GM11168 (cell line): ENCODE measurements around the gene MACROH2A2.

Source experiments
- in situ Hi-C: fragments of 300-500 bp; cut with MboI; formaldehyde crosslinking; loops from one replicate; pipeline ENCODE4 v1.12.0; 2022; ENCODE audit warnings: low sequenced_read_pairs; ENCODE audit not compliant: unreplicated experiment

Gene MACROH2A2

GRCh38 chr10:70124918-70125317, 72.3 kb downstream of the MACROH2A2 start:
- in situ Hi-C loops: no loop called here

DNA sequence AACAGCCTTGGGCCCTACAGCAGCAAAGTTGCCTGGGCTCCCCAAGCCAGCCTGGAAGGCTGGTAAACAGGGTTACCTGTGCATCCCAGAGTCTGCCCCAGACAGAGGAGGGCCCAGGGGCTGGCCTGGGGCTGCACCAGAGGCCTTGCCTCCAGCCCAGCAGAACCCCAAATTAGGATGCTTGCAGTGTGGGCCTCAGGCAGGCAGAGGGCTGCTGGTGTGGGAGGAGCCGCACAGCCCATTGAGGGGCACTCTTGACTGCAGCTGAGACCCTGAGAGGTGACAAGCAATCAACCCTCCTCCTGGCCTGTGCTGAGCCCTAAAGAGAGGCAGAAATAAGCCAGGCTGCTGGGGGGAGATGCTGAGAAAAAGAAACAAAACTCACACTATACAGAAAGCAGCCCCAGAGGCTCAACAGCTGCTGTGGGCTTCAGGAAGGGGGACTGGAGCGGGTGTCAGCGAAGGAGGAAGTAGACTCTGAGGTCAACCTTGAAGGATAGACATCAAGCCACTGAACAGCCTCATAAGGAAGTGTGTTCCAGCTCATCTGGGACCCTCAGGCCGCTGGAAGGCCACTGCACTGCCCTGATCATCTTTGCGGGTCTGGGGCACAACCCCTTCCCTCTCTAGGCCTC, 73.4 kb downstream of the MACROH2A2 start:
- in situ Hi-C loops: no loop called here

- in situ Hi-C loops: no loop called here
Observed at GRCh38 chr10:70126700-70127395, 74.2 kb downstream of the MACROH2A2 start.

DNA sequence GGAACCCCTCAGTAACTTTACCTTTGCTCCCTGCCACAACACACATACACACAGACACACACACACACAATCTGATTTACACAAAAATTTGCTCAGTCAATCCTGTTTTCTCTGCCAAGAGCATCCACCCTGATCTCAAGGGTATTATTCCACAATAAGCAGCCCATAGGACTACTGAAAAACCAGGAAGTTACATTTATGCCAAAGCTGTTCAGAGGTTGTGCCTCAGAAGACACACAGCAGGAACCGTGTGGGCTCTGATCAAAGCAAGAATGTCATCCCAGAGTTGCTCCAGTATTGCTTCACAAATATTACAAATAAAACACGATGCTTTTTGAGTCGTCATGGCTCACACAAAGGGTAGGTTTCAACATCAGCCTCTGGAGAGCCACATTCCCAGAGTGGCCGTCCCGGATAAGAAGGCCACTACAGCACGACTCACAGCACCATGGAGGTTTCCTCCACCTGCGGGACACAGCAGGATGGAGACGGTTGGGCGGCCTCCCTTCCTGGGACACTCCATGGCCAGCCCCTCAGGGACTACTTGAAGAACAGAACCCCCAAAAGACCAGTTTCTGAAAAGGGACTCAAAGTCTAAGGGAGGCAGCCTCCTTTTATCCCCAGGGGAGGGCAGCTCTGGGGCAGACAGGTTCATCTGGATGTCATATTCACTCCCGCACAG, 78.4 kb downstream of the MACROH2A2 start:
- in situ Hi-C loops: no loop called here

DNA sequence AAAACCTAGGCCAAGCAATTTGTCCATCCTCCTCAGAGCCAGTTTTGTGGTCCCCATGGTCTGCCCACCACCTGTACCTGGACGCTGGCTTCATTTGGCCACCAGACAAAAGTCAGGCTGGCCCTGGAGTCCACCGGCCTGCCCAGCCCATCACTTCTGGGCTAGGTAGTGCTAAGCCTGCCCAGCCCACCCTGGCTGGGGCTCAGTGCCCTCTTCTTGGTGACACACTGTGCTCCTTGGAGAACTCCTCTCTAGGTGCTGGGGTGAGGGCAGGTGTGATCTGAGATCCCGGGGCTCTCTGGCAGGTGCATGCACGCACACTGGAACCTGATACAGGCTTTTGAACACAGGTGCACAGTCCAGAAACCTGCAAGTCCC, 78.9 kb downstream of the MACROH2A2 start:
- in situ Hi-C loops: no loop called here

GRCh38 chr10:70132098-70133029, 79.7 kb downstream of the MACROH2A2 start, which contains the start of gene AIFM2:
TSS of gene AIFM2 (minus strand) at chr10:70132825. CDS start at chr10:70124084, 8,741 bp downstream.
- in situ Hi-C loops: no loop called here

GRCh38 chr10:70135046-70135445, 82.4 kb downstream of the MACROH2A2 start:
- in situ Hi-C loops: no loop called here

DNA sequence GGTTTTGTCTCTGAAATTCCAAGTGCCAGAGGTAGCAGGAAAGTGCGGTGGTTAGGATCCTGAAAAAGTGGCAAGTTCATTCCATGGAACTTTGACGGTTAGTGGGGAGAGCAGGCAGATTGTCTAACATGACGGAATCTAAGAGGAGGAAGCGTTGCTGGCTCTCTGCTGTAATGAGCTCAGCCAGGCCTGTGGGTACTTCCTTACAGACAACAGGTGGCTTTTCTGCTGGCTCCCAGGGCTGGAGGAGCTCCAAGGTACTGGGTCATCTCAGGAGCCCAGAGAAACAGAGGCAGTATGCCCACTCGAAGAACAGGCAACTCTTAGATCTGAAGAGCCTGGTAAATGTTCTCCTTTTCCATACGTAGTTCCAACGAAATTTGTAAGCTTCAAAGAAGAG, 83.0 kb downstream of the MACROH2A2 start:
- in situ Hi-C loops: no loop called here

GRCh38 chr10:70137135-70137534, 84.5 kb downstream of the MACROH2A2 start:
- in situ Hi-C loops: no loop called here

DNA sequence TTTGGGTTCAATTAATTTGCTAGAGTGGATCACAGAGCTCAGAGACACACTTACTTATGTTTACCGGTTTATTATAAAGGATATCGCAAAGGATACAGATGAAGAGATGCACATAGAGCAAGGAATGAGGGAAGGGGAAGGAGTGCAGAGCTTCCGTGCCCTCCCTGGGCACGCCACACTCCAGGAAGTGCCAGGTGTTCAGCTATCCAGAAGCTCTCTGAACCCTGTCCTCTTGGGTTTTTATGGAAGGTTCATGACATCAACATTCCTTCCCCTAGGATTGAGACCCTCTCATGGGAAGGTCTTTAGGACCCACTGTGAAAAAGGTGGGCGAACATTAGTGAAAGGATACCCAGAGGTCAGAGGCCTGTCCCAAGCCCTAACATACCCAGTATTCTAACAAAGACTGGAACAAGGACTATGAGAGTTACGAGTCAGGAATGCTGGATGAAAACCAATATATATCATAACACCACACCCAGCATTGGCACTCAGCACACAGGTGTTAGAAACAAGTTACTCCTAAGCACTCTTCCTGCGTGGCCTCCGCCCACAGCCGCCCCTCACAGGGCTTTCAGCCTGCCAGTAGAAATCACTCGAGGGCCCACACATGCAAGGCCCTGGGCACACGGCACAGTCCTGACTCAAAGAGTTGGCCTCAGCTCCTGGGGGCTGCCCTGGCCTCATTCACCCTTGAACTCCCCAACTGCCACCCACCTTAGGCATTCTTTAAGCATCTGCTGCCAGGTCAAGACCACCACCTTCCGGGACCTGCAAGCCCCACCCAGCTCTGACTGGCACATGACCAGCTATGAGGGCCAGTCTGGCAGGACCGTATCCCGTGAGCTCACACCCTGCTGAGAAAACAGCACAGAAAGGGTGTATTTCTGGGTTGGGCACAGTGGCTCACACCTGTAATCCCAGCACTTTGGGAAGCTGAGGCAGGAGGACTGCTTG, 85.6 kb downstream of the MACROH2A2 start:
- in situ Hi-C loops: no loop called here

DNA sequence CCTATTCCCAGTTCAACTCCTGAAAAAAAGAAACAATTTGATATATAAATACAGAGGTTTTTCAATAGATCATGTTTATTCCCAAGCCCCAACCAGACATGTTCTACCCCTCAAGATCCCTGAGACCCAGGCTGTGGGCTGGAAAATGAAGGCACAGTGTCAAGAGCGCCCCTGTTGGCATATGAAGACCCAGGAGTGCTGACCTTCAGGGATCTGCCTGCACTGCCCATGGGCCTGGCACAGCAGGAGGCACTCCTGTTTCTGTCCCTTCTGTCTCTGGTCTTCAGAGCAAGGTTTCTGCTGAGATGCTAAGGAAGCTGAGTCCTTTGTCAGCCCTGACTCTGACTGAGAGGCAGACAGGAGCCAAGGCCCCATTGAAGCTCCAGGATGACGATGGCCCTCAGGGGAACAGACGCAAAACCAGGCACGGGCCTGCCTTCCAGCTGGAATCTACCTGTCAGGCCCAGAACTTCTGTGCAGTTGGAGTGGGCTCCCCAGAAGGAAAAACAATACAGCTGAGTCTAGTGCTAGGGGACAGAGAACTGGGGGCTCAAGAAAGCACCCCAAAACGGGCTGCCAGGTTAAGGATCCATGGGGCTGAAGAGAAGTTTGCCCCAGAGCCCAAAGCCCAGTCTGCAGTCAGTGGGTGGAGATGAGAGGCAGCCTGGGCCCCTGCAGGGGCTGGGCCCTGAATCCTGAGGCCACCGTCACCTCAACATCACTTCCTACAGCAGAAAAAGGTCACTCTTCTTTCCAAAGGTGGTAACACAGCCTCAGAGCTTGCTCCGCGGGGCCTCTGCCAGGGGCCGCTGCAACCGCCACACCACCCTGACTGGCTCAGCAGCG, 86.7 kb downstream of the MACROH2A2 start:
- in situ Hi-C loops: no loop called here

GRCh38 chr10:70139997-70140250, 87.3 kb downstream of the MACROH2A2 start:
- in situ Hi-C loops: no loop called here

GRCh38 chr10:70140297-70140696, 87.7 kb downstream of the MACROH2A2 start:
- in situ Hi-C loops: no loop called here

GRCh38 chr10:70142555-70142954, 89.9 kb downstream of the MACROH2A2 start:
- in situ Hi-C loops: no loop called here

- in situ Hi-C loops: no loop called here
Observed at GRCh38 chr10:70144372-70145110, 91.9 kb downstream of the MACROH2A2 start.

- in situ Hi-C loops: no loop called here
Observed at GRCh38 chr10:70145166-70145665, 92.6 kb downstream of the MACROH2A2 start.

- in situ Hi-C loops: no loop called here
Observed at GRCh38 chr10:70145666-70146488, 93.2 kb downstream of the MACROH2A2 start.
